WTC11 (cell line): ENCODE data around the gene HPDL. TPM values are rescaled to one million over a fixed set of nuclear protein-coding genes. Genes with fewer than 3 reads are reported as not detected.

Experiments used
- ATAC-seq: fragments of 200-7000 bp; cut with Tn5 transposase; 2 replicates; pipeline ENCODE4 v1.10.0; 2021; ENCODE audit warnings: mild to moderate bottlenecking, moderate library complexity
- CTCF ChIA-PET: fragments of 300-600 bp; sonication (Branson Sonifier 250); formaldehyde crosslinking; loops from one replicate; lab custom pipeline; 2021; ENCODE audit warnings: antibody characterized with exemption; lab: Charles Lee
- POLR2A ChIA-PET: fragments of 350-600 bp; sonication (Branson Sonifier 250); formaldehyde crosslinking; loops from one replicate; lab custom pipeline; 2021; ENCODE audit warnings: antibody characterized with exemption; lab: Charles Lee
- DNase-seq: peaks from one replicate; pipeline ENCODE4 v3.0.0; 2021; ENCODE audit warnings: low spot score
- H3K27ac Mint-ChIP-seq: 2 replicates; pipeline ENCODE4 v1.8.0; 2021; ENCODE audit warnings: mixed read lengths
- H3K27me3 Mint-ChIP-seq: 2 replicates; pipeline ENCODE4 v1.8.0; 2021; ENCODE audit warnings: low read depth, mild to moderate bottlenecking, moderate library complexity, mixed read lengths
- H3K36me3 Mint-ChIP-seq: 2 replicates; pipeline ENCODE4 v1.8.0; 2021; ENCODE audit warnings: mixed read lengths
- H3K4me1 Mint-ChIP-seq: 2 replicates; pipeline ENCODE4 v1.8.0; 2022; ENCODE audit warnings: mixed read lengths
- H3K4me3 Mint-ChIP-seq: 2 replicates; pipeline ENCODE4 v1.8.0; 2021; ENCODE audit warnings: mild to moderate bottlenecking, moderate library complexity, mixed read lengths
- H3K9me3 Mint-ChIP-seq: 2 replicates; pipeline ENCODE4 v1.8.0; 2021; ENCODE audit warnings: mixed read lengths
- ATF1 ChIP-seq: sonication (generic); formaldehyde crosslinking; IDR thresholded peaks from 2 replicates; pipeline ENCODE4 v1.8.1; 2023; ENCODE audit warnings: mild to moderate bottlenecking, moderate library complexity, missing genetic modification reagents
- HMGA2 ChIP-seq: fragments of 250-450 bp; sonication (Bioruptor Pico); IDR thresholded peaks from 2 replicates; pipeline ENCODE4 v1.4.0; 2021; ENCODE audit warnings: mild to moderate bottlenecking, moderate library complexity
- IRF2 ChIP-seq: sonication (generic); formaldehyde crosslinking; IDR thresholded peaks from 2 replicates; pipeline ENCODE4 v1.8.0; 2022; ENCODE audit warnings: low read depth, missing genetic modification reagents, borderline replicate concordance
- JAZF1 ChIP-seq: fragments of 250-450 bp; sonication (Bioruptor Pico); IDR thresholded peaks from 2 replicates; pipeline ENCODE4 v1.9.0; 2021; ENCODE audit warnings: moderate library complexity, mild to moderate bottlenecking, inconsistent platforms
- JUN ChIP-seq: sonication (generic); formaldehyde crosslinking; IDR thresholded peaks from 2 replicates; pipeline ENCODE4 v1.8.0; 2023; ENCODE audit warnings: mild to moderate bottlenecking, missing genetic modification reagents
- NR2C2 ChIP-seq: sonication (generic); formaldehyde crosslinking; IDR thresholded peaks from 2 replicates; pipeline ENCODE4 v1.8.0; 2022; ENCODE audit warnings: mild to moderate bottlenecking, missing genetic modification reagents
- SP1 ChIP-seq: sonication (generic); formaldehyde crosslinking; conservative IDR thresholded peaks from 2 replicates; pipeline ENCODE4 v1.8.1; 2022; ENCODE audit warnings: missing genetic modification reagents
- ZBTB21 ChIP-seq: sonication (generic); formaldehyde crosslinking; IDR thresholded peaks from 2 replicates; pipeline ENCODE4 v1.8.1; 2023; ENCODE audit warnings: mild to moderate bottlenecking, missing genetic modification reagents, borderline replicate concordance
- total RNA-seq: library from RNA; stranded (reverse); gene quantifications from 3 replicates; pipeline ENCODE4 v1.2.3, GENCODE V29; 2021

HPDL gene
- total RNA-seq, 1 experiment from 2014 or later, result 44.0 TPM

DNA sequence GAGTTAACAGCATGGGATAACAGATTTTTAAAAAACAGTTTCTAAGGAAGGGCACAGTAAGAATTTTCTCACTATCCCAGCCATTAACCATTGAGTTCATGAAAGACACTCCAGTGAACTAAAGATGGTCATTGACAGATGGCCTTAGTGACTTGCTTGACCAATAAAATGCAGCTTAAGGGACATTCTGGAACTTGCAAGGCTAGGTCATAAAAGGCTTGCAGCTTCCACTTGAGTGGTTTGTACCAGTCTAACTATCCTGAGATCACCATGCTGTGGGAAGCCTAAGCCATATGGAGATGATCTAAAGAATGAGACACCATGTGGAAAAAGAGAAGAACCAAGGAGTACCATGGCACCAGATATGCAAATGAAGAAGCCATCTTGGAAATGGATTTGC, 51.5 kb downstream of the HPDL start:
- DNase-seq (no peak), ATAC-seq (no peak)
- 0 out of 2 replicates have a peak, but pooled peaks cover 3% of the 10 kb centered on the region for H3K9me3 Mint-ChIP-seq
- ChIA-PET POLR2A (no interaction called here), CTCF (no interaction called here)
- no peaks in the 10 kb centered on the region for H3K4me1 Mint-ChIP-seq
- H3K4me3 Mint-ChIP-seq, result no peak overlapping the region
- H3K27me3 Mint-ChIP-seq, result no peaks in the 10 kb centered on the region
- no peak overlapping the region for H3K27ac Mint-ChIP-seq
- TF ChIP-seq ATF1 (CRISPR knock-in tag) (no peak), IRF2 (CRISPR knock-in tag) (no peak), NR2C2 (CRISPR knock-in tag) (no peak), HMGA2 (CRISPR knock-in tag) (no peak), ZBTB21 (no peak), JAZF1 (CRISPR knock-in tag) (no peak), SP1 (CRISPR knock-in tag) (no peak), JUN (CRISPR knock-in tag) (no peak)
- H3K36me3 Mint-ChIP-seq, result no peaks in the 10 kb centered on the region

Other genes starting within 250 kb of the HPDL start
- gene ZSWIM5, start 120.3 kb upstream of the HPDL start, total RNA-seq, result 2.2 to 2.6 TPM (median 2.6 TPM) in 3 replicates
- 7.4 to 10.9 TPM (median 10.0 TPM) in 3 replicates for gene TOE1, start 13.3 kb downstream of the HPDL start, total RNA-seq
- 58.3 to 67.2 TPM (median 65.7 TPM) in 3 replicates for gene MUTYH, start 13.5 kb downstream of the HPDL start, total RNA-seq
- gene TESK2, start 164.3 kb downstream of the HPDL start, total RNA-seq, result 13.1 to 14.2 TPM (median 13.3 TPM) in 3 replicates
- gene CCDC163, start 173.2 kb downstream of the HPDL start, total RNA-seq, result 1.9 to 3.6 TPM (median 2.1 TPM) in 3 replicates
- gene MMACHC, start 173.4 kb downstream of the HPDL start, total RNA-seq, result 8.4 to 10.1 TPM (median 8.5 TPM) in 3 replicates
- 1,102 to 1,197 TPM (median 1,130 TPM) in 3 replicates for gene PRDX1, start 195.0 kb downstream of the HPDL start, total RNA-seq
- gene AKR1A1, start 223.9 kb downstream of the HPDL start, total RNA-seq, result 338 to 380 TPM (median 371 TPM) in 3 replicates